Head of caudate nucleus (tissue), 42 donors: Measurements from ENCODE around the gene RADIL.

Experiments used
- DNase-seq, 42 donors: peaks; one replicate each; pipeline versions ENCODE4 v3.0.0 to v3.0.0-alpha.2; 2020 to 2021; ENCODE audit warnings: mixed read lengths in 7 of 42
- intact Hi-C: fragments of 100-400 bp; cut with DNase I; formaldehyde crosslinking; loops from one replicate; pipeline ENCODE4 v1.15.0; 2022

RADIL gene

DNA sequence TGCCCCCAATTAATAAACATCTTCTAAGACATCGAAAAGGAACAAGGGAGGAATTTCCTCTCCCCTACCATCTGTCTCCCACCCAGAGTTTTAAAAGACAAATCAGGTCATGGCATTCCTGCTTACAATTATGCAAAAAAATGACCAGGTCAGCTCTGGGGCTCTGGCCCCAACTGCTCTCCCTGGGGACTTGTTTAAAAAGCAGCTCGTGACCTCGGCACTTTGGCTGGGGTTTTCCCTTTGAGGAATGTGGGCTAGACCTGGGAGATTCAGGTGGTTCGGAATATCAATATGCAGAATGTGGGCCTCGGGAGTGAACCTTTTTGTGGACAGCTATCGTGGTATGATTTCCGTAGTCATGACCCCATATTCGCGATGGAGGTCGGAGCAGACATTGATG lies 648 bp upstream of the RADIL start:
- no peak for DNase-seq
- intact Hi-C loops, result loop anchor here (5.0 kb wide), 1 partner anchor 87 kb away; no protein-coding TSS in a partner anchor

DNA sequence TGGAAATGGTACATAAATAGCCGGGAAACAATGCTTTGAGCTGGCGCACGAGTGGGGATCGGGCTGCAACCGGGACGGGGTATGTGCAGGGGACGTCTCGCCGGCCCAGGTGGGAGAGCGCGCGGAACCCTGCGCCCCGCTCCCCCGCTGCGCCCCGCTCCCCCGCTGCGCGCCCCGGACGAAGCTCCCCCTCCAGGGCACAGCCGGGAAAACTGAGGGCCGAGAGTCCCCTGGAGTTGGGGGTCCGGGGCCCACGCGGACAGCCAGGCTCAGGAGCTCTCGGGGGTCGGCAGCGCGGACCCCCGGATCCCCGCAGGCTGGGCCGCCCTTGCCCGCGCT lies 514 bp downstream of the RADIL start:
- intact Hi-C loops, result loop anchor here (5.0 kb wide), 1 partner anchor 86 kb away; no protein-coding TSS in a partner anchor
- peak in 1 of 42 donors; percentile 37 for DNase-seq

DNA sequence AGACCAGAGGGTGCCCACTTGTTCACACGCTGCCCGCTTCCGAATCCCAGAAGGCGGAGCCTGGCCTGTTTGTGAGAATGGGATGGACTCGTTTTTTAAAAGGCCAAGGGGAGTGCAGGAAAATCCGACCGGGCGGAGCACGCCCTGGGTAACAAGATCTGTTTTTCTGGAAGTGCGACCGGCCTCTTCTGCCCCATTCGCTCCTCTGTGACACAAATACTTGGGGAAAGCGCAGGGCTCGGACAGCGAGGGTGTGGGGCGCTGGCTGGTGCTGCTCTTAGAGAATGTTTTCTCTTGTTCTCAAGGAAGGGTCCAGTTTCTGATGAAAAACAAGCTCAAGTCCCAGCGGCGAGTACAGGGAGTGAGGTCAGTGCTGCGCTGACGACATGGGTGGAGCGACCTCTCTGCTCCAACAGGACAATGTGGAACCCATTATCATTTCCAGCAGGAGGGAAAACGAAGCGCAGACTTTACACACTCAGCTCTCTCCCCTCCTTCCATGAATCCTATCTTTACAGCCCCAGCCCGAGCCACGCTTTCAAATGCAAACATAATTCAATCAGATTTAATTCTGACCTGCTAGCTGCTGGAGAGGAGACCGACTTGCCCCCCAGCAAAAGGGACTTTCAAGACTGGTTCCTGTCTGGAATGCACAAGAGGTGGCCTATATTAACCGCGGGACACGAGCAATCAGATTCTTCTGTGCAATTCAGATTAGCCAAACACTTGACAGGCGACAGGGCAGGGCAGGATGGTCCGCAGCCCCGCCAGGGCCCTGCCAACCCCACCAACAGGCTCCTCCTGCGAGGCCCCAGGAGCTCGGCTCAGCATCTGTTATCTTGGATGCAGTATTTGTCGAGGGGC lies 1.1 kb downstream of the RADIL start:
- peak in 26 of 42 donors; percentile 12 to 63 (median 28) for DNase-seq
- intact Hi-C loops, result loop anchor here (5.0 kb wide), 1 partner anchor 85 kb away; no protein-coding TSS in a partner anchor

DNA sequence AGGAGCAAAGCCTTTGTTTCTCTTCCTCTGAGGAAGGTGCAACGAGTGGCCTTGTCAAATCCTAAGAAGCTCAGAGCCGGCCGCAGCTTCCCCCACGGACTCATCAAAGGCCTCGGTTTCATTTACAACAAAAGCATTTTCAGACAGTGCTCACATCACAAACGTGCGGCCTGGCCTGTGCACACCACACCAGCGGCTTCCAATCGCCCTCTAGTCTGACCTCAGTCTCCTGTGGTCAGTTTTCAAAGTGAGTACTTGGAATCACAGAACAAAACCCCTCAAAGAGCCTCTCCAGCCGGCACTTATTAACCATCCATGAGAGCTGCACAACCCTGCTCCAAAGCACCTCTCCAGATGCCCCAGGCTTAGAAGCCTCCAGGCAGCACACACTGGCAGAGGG lies 3.3 kb downstream of the RADIL start:
- peak in 2 of 42 donors; percentile 10 to 33 for DNase-seq
- intact Hi-C loops, result loop anchor here (5.0 kb wide), 1 partner anchor 83 kb away; no protein-coding TSS in a partner anchor

DNA sequence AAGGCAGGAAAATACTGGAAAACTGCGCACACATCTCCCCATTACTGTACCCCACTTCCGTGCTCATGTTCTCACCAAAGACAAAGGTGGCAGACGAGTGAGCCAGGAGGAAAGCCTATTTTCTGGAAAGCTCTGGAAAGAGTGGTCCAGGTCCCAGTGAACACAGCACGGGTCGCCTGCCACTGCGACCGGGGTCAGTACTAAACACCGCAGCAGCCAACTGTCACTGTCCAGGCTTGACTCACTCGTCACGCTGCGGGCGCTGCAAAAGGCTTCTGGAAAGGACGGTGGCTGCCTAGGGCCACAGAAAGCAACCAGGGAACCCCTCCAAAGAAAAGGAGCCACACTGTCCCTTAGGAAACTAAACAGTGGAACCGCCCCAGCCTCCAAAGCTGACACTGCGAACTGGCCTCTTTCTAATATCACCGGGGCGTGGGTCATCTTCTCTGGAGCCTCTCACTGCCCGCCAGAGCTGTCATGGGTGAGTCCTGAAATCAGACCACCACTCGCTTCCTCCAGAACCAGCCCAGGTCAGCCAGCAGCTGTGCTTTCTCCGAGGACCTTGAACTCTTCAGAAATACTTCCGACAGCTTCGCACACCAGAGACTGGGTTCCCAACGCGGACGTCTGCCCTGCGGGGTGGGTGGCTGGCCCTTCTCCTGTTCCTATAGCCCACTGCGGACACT lies 4.0 kb downstream of the RADIL start:
- DNase-seq, result peak in 2 of 42 donors; percentile 10 to 29
- intact Hi-C loops, result loop anchor here (5.0 kb wide), 1 partner anchor 82 kb away; no protein-coding TSS in a partner anchor

DNA sequence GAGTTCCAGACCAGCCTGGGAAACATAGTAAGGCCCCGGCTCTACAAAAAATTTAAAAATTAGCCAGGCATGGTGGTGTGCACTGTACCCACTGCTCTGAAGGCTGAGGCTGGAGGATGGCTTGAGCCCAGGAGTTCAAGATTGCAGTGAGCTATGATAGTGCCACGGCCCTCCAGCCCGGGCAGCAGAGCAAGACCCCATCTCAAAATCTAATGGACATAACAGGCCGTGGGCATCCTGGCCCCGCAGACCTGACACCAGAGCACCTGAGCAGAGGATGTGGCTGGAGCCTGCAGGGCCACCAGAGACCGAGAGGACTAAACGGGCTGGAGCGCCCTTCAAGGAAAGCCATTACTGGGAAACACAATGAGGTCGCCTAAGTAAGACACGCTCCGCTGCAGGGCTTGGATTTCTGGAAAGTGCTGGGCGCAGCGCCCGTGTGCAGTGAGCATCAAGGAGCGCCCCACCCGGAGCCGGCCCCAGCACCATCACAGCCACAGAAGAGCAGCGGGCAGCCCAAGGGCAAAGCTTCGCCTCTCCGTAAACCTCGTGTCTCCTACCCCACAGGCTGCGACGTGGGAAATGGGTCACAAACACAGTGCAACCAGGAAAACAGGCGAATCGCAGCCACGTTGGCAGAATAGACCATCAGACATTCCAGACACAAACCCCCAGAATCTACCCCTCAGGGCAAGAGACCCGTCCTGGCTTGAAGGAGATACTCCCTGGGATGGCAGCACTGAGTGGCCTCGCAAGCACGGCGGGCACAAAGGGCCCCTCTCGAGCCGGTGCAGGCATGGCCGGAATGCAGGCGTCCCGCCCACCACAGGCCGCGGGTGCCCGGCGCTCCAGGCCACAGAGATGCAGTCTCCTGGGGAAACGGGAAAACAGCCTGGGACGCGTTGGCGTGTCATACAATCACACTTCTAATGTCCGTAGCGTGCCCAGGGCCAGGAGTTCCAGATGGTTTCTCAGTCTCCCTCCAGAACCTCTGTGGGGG lies 4.9 kb downstream of the RADIL start:
- intact Hi-C loops, result no loop called here
- DNase-seq, result peak in 2 of 42 donors; percentile 11 to 35

DNA sequence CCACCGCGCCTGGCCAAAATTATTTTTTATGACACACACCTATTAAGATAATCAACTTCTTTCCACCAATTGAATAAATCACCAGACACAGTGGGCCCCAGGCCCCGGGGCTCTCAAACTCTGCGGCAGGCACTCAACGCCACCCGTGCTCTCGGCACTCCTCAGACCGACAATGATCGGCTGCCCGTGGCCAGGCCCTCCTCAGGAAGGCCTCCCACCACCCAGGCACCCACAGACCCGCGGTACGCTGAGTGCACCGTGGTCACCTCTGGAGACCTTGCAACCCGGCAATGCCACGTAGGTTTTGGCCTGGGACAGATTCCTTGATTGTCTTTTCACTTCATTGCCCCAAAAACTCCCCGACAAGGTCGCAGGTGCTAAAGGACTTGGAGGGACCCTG lies 6.9 kb downstream of the RADIL start:
- intact Hi-C loops, result no loop called here
- no peak for DNase-seq

DNA sequence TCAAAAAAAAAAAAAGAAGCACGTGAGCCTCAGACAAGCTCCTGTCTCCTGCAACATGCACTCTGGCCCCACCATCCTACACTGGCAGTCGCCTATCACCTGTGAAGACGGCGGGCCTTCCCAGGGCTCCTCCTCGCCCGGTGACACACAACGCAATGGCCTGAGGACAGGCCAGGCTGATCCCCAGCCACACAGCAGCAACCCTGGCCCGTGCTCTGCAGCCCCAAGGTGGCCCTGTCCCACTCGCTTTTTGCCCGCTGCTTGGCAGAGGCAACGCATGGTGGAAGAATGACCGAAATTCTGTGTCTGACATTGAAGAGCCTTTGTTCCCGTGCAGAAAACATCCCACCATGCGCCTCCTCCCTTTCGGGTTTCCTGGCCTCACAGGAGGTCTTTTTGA lies 8.1 kb downstream of the RADIL start:
- intact Hi-C loops, result no loop called here
- no peak for DNase-seq

DNA sequence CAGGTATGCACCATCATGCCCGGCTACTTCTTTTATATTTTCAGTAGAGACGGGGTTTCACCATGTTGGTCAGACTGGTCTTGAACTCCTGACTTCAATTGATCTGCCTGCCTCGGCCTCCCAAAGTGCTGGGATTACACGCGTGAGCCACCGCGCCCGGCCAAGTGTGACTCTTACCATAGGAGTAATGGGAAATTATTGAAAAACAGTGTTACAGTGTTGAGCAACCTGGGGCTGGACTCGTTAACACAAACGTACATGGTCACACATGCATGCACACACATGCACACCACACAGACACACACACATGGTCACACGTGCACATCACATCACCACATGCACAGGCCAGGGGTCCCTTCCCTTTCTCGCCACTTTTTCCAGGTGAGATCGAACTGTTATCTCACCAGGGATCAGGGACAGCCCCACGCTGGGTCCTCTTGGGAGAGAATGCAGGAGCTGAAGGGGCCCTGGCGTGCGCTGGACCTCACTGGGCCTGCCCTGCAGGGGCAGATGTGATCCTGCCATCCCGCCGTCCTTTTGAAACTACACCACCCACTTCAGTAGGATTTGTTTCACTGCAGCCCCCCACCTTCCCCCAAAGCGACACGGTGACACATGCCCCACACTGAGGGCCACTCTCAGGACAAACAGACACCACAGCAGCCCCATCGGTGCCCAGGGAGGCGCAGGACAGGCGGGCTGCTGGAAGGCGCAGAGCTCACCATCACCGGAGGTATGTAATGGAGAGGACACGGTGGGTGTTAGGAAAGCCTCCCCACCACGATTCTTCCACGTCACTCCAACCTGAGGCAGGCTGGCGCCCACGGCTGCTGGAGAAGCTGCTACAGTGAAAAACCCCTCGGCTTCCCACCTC lies 10.2 kb downstream of the RADIL start:
- intact Hi-C loops, result no loop called here
- DNase-seq, result peak in 9 of 42 donors; percentile 18 to 66 (median 34)

DNA sequence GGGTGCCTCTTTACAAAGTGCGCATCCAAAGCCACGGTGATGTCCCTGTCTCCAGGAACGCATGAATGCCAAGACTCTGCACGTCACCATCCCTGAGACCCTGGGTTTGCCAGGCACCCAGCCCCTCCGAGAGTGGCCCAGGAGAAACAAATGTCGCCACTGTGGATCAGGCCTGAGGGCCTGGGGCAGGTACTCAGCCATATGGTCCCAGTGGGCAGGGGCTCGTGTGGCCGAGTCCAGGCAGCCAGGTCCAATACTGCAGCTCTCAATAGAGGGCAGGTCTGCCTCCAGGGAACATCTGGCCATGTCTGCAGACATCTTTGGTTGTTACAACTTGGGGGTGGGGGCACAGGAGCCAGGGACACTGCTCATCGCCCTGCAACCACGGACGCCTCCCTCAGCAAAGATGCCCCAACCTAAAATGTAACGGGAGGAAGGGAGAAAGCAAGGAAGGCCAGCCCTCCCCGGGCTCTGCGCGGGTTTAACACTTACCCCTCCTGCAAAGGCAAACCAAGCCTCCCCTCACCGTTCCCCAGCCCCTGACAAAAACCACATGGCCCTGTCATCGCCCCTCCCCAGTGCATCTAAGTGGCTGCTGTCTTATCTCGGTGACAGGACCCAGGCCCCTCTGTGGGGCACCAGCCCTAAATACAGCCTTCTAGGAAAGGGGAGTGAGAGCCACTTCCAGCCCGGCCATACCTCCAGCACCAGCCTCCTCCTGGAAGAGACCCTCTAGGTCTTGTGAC lies 11.4 kb downstream of the RADIL start:
- intact Hi-C loops, result no loop called here
- no peak for DNase-seq

DNA sequence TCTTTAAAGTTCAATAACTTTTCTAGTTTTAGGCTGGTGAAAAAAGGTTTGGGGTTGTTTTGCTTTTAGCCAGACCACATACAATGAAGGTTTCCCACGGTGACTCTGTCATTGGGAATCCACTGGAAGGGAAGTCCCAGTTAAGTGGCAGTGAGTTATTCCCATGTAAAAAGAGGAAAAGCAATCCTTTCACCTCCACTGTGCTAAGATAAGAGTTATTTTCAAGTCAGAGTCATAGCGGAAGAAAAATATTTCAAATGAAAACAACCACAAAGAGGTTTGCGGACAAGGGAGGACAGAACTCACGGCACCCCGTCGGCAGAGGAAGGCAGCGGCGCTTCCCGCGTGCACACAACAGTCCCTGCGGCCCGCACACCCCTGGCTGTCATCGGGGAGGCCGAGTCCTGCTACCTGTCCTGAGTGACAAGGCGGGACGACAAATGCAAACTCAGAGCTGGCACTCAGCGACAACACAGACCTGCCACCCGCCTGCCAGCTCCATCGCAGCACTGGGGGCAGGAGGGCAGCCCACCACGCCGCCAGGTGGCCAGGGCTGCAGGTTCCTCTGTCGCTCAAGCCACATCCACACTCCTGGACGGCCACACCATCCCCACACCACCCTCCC lies 12.3 kb downstream of the RADIL start:
- intact Hi-C loops, result no loop called here
- no peak for DNase-seq

DNA sequence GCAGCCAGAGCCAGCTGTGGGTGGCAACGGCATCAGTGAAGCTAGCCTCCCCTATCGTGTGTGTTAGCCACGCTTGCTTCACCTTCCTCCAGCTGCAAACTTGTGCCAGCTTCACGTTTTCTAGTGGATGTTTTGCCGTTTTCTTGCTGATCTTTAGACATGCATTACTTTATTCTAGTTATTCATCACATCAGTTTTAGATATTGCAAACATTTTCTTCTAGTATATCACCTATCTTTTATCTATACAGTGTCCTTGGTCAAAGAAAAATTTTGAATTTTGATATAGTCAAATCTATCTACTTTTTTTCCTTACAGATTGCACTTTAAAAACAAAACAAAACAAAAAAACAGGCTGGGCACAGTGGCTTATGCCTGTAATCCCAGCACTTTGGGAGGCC lies 15.0 kb downstream of the RADIL start:
- DNase-seq, result no peak
- intact Hi-C loops, result no loop called here

DNA sequence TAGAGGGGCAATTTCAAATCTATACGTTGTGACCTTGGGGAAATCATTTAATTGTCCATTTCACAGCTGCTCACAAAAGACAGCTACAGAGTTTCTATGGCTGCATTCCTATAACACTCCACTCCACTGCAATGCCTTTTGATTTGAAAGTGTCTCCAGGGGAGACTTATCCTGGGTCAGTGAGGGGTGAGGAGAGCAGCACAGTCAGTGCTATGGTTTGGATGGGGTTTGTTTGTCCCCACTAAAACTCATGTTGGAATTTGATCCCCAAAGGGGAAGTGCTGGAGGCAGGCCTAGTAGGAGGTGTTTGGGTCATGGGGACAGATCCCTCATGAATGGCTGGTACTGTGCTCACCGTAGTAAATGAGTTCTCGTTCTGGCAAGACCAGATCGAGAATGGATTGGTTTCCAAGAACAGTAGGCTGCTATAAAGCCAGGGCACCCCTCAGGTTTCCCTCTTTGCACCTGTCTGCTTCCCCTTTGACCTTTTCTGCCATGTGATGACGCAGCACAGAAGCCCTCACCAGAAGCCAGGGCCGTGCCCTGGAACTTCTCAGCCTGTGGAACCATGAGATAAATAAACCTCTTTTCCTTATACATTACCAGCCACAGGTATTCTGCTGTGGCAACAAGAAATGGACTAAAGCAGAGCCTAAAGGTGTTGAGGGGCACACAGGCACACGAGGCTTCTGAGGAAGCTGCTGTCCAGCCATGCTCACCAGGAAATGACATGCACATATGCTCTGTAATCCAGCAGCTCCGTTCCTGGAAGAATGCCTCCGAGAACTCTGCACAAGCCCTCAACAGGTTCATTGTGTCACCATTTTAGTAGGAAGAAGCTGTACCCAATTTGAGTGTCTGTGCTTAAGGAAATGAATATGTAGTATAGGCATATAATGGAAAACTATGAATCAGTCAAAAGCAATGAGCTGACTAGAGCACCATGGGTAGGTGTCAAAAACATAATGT lies 16.7 kb downstream of the RADIL start:
- no peak for DNase-seq
- intact Hi-C loops, result no loop called here

DNA sequence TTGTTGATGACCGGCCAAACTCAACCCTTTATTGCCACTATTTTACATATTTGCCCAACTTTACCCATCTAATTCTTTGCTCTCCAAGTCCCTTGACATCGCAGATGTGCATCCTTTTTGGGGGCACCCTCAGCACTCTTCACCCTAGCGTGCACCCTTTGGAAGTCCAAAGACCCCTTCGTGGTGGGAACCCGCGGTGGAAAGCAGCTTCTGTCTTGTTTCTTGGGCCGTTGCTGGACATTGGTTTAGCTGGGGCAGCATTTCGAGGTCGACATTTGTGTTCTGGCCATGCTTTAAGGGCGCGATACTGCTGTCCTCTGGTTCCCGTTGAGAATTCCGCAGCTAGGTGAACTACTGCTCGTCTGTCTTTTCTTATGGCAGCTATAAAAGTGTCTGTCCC lies 21.4 kb downstream of the RADIL start:
- DNase-seq, result no peak
- intact Hi-C loops, result no loop called here

DNA sequence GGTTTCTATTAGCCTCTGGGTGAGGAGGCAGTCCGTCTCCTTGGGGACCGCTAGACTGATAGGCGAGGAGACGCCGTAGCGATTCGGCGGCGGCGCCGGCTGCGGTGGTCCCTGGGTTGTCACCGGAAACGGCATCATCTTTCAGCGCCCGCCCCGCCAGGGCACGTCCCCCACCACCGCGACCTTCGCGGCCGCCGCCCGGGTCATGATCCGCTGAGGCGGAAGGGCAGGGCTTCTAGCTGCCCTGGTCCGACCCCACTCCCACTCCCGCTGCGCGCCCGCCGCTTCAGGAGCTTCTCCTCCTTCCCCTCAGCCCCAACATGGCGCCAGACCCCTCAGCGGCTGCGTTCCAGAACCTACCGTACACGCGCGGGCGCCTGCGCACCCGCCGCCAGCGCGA lies 21.8 kb downstream of the RADIL start, which contains the start of gene PAPOLB:
PAPOLB (minus strand) TSS at position 358 of the 400 bp plus-strand sequence; CDS start at position 138, 220 bp downstream.
- peak in 2 of 42 donors; percentile 27 to 29 for DNase-seq
- intact Hi-C loops, result no loop called here

DNA sequence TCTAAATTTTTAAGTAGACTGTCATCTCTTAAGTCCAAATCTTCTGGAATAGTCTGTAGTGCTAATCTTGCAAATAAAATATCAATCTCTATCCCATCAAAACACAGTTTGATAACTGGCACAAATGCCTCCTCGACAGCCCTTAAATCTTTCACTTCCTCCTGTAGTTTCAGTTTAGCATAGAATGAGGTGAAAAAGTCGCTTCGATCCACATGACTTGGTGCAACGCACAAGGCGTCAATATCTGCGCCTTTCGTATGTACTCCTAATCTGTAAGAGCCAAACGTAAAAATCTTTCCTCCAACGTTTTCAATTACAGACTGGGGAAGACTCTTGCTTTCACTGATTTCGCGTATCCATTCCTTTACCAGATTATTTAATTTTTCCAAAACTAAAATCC lies 22.3 kb downstream of the RADIL start:
- intact Hi-C loops, result no loop called here
- no peak for DNase-seq
